NCI-H446 treated with DMSO at 0.1 percent for 48 hours (cell line): ENCODE data around the gene MAP2K6.
A peak's percentile ranks its signal among the peaks of the same experiment; 100 is the strongest.

Experiments used
- DNase-seq: peaks from one replicate; lab custom pipeline; 2025; lab: John Stamatoyannopoulos, UW

The MAP2K6 gene

DNA sequence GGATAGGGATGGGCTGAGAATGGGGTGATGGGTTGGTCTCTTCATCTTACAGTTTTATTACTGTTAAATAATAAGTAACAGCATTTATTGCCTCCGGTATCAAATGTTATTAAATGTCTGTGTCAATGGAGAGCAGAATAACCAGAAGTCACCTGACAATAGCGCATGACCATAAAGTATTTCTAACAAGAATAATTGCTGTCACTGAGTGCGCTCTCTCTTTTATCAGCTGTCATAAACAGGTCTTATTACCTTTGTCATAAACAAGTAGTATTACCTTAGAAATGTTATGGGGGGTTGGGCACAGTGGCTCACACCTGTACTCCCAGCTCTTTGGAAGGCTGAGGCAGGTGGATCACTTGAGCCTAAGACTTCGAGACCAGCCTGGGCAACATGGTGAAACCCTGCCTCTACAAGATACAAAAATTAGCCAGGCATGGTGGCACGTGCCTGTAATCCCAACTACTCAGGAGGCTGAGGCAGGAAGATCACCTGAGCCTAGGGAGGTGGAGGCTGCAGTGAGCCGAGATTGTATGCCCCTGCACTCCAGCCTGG is 120.6 kb downstream of the MAP2K6 start:
- no peak for DNase-seq

DNA sequence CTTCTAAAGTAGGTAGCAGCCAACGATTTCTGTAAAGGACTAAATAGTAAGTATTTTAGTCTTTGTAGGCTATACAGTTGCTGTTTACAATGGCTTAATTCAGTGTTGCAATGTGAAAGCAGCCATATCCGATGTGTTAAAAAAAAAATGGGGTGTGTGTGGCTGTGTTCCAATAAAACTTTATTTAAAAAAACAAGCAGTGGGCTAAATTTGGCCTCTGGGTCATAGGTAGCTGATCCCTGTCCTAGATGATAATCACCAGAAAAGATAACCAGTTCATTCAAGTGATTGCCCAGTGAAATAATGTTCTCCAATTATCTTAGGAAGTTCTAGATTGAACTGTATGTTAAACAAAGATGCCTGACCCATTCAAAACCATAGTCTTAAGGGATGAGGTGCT is 124.3 kb downstream of the MAP2K6 start:
- no peak for DNase-seq

DNA sequence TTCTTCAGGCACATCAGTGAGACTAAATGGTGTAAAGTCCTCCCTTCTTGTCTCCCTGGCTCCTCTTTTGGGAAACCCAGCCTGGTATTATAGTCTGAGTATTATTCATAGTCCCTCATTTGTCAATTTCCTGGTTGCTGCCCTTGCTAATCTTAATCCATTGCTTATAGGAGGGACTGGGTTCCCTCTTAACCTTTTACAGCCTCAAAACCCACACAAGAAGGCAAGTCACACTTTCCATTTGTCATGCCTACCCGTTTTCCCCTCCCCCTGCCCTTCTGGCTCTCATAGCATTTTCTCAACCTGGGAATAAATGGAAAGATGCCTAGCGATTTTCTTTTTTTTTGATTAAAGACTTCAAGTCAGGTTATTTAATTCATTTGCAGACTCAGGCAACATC is 124.8 kb downstream of the MAP2K6 start:
- DNase-seq, result no peak

DNA sequence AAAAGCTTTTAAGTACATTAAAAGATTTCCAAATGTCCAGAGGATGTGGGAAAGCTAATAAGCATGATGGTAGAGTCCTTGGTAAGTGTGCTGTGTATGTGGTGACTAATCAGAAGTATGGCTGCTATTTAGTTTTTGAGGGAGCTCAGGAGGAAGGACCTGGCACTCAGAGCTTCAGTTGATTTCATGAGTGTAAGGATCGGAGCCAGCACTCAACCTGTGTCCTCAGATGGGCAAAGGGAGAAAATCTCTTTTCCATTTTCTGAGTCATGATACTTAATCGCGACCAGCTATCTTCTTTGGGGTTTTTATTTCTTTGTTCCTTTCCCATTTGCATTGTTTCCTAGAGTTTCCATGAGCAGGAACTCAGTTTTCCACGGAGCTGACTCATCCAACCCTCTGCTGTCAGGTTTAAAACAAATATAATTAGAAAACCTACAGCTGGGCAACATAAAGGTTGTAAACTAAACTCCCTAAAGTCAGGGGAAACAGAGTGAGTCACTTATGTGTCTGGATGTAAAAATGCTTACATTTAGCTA is 125.4 kb downstream of the MAP2K6 start:
- no peak for DNase-seq

DNA sequence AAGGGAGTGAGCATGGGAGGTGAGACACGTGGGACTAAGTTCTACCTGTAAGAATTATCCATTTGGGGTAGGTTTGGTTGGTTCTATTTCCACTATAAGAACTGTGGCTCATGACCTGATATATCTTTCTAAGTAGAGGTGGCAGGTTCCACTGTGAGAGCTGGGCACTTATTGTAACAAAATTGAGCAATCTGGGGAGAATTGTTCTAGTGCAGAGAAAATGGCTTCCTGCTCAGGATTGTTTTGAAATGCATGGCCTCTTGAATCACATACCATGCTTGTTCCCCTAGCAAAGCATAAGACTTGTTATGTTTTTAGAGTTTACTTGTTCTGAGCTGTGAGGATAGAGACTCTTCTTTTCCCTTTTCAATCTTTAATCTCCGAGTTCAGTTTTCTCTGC is 125.9 kb downstream of the MAP2K6 start:
- DNase-seq, result no peak

DNA sequence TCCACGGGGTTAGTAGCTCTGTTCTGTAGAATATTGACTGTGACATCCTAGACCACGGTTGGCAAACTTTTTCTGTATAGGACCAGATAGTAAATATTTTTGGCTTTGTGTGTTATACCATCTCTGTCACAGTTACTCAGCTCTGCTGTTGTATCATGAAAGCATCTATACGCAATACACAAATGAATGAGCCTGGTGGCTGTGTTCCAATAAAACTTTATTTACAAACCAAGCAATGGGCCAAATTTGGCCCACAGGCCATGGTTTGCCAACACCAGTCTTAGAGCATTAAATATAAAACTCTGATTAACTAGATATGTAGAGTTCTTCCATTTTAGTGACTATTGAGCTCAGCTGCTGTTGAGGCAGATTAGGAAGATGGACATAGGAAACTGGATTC is 132.7 kb downstream of the MAP2K6 start:
- DNase-seq, result no peak

DNA sequence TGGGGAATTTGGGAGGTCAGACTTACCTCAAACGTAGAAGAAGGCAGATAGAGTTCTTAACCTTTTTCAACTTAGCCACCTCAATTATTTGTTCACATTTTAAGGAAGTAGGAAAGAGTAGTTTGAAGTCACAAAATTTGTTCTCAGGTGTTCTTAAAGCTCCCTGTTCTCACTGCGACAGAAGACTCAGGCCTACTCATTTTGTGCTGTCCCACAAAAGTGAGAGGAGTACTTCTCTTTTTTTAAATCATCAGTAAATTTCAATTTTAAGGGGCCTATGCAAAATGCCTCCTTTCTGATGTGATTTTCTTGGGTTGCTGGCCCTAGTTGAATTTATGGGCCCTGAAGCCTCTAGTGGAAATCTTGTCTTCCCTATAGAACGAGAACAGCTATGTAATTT is 133.4 kb downstream of the MAP2K6 start:
- no peak for DNase-seq

DNA sequence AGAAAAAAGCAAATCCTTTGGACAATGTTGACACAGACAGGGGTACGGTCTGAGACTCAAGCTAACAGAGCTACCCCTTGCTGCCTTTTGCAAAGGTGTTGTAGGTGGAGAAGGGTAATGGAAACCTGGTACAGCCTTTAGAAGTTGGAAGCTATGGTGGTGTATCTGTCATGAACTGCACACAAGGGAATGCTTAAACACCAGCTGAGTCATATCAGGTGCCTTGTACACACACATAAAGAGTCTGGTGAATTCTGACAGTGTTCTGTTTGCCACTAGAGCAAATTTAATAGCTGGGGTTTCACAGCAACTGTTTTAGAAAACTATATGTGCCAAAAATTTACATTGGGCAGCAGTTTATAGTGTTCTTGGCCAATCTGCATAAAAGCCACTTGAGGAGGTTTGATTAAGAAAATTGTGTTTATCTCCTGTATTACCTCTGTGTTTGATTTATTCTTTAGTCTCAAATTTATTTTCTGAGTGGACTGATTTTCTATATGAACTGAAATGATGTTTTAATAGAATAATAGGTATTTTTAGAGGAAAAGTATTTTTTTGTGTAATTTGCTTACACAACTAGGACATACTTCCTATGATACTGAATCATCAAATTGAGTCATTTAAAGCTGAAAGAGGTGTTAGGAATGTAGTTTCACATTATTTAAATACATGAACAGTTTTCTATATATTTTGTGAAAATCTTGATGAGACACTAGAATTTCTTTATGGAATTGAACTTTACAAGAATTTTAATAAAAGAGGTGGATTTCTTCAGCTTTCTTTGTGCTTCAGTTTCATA is 136.9 kb downstream of the MAP2K6 start:
- DNase-seq, result no peak

DNA sequence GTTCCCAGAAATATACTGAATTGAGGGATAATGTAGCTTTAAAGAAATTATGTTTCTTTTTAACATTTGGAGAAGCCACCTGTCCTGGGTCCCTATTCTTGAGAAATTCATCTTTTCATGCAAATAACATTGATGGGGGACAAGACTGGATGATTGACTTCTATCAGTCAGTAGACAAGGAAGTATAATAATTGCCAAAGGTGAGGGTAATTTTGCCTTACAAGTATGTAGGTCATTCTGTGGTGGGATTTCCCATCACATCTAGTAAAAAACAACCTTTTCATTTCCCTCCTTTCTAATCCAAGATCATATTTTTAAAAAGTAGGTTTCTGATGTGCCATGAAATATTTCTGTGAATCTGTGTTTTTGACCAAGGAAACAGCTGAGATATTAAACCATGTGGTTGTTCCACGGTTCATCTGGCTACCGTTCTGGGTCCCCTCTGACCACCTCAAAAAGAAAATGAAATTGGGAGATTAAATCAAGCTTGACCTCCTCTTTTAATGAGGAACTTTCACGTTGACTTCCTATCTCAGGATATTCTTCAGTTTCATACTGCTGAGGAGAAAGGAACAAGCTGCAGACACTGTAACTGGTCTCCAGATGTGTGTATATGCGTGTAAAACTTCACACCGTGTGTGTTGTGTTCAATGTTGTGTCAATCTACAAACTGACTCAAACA is 138.6 kb downstream of the MAP2K6 start:
- DNase-seq, result no peak

DNA sequence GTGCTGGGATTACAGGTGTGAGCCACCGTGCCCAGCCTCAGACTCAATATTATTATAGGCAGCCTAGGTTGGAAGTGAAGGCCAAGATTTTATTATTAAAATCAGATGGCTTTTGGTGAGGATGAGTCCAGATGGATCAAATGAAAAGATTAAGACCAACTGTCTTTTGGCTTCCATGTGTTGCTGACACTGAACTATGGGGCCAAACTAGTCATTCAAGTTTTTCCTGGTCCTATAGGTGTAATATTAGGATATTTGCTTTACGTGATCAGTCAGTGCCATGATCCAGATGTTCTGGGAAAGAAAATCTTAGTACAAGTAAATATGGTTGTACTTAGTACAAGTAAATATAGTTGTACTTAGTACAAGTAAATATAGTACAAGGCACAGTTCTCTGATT is 140.6 kb downstream of the MAP2K6 start:
- DNase-seq, result no peak

DNA sequence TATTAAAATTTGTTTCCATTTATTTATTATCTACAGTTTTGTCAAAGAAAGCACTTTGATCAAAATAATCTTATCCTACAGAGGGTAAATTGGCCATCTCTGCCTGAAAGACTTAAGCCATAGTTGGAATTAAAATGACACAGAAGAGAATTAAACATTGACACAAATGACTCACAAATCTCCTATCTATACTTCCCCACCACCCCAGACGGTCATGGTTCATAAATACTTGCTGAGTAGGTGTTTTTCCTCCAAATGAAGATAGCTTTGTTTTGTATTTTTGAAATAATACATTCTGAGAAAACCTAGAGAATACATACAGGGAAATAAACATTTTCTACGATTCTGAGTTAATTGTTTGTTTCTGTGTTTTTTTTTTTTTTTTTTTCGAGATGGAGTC is 142.8 kb downstream of the MAP2K6 start:
- no peak for DNase-seq

DNA sequence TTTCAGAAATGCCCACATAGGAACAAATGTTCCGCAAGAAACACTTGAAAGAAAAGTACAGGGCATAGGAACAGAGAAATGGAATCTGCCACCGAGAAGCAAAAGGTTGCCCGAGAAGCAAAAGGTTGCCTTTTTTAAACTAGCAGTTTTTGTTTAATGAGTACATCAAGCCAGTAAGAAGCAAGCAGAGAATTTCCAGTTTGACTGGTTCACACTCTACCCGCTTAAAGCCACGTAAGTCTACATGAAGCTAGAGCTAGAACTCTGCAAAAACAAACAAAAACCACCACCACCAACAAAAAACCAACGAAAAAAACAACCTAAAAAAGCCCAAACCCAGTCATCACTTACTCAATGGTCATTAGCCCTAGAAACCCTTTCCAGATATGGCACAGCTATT is 144.3 kb downstream of the MAP2K6 start:
- no peak for DNase-seq

DNA sequence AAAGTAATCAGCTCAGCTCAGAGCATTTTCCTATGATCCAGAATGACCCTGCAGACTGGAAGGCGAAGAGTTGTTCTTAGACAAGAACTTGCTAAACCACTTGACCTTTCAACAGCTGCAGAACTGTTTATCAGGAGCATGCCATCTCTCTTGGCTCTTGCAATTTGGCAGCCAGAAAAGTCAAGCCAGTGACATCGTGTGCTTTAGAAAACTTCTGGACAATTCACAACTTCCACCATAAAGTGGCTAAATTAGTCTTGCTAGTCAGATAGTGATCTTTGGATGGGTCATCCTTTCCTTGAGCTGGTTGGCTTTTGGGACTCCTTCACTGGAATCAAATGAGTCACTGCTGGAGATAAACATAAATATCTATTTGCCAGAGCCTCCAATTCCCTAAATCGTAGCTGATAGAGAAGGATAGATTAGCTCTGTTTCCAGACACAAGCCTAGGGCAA is 146.5 kb downstream of the MAP2K6 start:
- DNase-seq, result no peak

DNA sequence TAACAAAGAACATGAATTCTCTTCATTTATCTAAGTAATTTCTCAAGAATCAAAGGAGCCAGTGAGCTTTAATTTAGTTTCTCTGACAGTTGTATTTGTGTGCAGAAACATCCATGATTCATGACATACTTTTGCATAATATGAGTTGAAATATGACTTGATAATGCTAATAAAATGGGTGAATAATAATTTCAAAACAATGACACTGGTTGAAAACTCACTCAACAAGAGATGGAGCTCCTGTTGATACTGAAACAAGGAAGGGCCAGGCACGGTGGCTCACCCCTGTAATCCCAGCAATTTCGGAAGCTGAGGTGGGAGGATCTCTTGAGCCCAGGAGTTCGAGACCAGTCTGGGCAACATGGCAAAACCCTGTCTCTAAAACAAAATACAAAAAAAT is 147.0 kb downstream of the MAP2K6 start:
- no peak for DNase-seq

DNA sequence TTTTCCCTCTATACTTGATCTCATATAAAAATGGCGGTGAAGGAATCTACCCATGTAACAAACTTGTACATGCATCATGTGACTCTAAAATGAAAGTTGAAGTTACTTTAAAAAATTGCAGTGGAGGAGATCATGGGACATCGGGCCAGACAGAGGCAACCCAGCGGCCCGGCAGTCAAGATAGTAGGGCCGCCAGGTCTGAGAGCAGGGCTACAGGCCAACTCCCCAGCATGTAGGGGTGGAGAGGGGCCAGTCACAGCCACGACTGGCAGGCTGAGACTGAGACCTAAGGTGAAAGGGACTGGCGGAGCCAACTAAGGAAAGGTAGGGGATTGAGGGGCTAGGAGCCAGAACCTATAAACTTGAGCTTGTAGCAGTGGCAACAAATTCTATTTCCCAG is 150.9 kb downstream of the MAP2K6 start:
- DNase-seq, result no peak

DNA sequence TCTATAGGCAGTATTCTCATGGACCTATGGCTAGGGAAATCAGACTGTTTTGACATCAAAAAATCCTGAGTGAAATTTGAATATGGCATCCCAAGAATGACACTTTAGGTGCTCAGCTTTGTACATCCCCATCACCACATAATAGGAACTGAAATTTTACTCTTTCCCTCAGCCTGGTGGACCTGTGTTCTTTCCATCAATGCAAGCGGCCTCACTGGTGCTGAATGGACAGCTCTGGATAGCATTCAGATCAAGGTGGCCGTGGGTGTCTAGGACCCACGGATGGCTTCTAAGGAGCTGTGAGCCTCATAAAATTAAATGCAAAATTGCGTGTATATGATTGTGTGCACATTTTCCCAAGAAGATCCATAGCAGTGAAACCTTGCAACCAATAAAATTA is 152.6 kb downstream of the MAP2K6 start:
- no peak for DNase-seq

DNA sequence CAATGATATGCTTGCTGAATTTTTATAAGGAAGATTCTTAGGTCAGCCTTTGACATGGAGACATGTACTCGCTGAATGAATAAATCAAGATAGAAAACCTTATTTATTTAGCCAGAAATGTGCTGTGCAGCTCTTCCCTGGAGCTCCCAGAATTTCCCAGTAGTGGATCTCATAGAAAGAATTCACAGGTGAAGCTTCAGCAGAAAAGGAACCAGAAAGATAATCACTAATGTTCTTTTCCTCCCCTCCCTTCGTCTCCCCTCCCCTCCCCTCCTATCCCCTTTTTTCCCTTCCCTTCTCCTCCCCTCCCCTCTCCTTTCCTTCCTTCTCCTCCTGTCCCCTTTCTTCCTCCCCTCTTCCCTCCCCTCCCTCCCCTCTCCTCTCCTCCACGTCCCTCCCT is 158.2 kb downstream of the MAP2K6 start:
- DNase-seq, result no peak

DNA sequence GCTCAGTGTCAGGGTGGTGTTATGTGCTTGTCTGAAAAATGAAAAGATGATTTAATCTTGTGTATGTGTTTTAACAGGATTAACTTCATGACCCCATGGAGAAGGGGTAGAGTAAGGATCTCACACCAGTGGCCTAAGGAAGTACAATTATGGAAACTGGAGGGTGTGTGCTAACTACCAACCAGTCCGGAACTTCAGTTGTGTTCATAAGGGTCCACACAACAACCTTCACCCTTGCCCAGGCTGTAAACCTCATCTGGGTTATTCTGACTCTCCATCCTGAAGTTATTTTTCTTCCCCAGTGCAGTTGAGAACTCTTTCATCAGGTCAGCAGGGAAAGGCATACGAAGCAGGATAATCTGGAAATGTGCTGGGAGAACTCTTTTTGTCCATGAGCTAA is 158.9 kb downstream of the MAP2K6 start:
- DNase-seq, result no peak

DNA sequence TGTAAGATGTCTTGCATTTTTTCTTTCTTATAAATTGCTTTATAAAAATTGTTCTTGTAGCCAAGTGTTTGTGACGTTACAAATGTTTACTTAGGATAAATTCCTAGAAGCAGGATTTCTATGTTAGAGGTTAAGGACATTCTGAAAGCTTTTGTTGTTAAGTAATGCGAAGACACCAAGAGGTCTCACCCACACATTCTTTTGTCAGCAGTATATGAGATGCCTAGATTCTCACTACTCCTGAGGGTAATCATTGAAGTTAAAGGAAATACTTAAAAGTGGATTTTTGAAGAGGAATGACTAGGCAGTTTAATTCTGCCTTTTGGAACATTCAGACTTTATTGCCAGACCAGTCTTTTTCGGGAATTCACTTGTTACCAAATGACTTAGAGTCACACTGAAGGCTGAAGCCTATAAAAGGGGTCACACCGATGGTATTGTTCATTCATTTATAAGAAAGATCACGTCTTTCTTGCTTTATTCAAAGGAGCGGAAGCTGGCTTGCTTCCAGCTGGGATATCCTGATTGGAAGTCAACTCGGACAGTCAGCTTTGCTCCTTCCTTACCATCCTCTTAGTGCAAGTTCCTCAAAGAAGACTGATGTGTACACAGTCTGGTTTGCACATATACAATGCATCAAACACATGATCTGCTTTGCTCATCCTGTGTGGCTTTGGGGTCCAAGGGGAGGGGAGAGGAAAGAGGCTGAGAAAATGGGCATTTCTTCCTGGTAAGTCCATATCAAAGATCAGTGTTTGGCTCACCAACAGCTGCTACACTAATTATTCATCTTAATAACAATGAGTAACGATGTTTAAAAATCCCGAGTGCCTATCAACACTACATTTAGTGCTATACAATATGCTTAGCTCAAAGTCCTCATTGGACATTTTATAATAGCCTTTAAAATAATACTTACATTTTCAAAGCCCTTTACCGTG is 160.0 kb downstream of the MAP2K6 start:
- no peak for DNase-seq

DNA sequence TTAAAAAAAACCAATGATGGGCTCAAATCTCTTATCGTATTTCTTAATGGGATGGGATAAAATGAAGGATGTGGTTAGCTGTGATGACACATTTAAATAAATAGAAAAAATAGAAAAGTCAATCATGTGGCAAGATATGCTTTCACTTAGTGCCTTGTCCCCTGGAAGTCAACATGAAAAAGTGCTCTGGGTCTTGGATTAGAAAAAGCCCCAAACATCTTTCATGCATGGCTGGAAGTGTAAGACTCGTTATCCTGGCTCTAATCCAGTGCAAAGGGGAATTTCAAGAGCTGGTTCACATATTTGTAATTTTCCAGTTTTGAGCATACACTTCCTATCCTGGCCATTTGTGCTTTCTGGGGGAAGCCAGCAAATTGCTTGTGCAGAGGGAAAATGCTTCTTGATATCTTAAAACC is 160.9 kb downstream of the MAP2K6 start:
- DNase-seq, result peak; percentile 73

DNA sequence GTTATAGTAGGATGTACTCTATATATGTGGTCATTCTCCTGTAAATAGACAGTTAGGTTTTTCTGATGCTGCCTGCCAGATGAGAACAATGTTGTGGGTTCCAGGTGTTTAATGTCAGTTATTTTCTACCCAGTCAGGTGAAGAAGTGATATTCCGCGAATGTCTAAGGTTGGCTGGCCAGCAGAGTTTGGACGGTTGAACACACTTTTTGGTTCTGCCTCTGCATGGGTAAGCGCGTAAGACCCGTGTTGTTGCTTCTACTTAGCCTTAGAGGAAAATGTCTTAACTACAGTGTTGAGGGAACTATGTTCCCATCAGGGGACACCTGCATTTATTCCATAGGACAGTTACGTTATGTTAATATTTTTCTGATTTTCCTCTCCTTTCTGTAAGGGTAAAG is 162.6 kb downstream of the MAP2K6 start:
- DNase-seq, result no peak

DNA sequence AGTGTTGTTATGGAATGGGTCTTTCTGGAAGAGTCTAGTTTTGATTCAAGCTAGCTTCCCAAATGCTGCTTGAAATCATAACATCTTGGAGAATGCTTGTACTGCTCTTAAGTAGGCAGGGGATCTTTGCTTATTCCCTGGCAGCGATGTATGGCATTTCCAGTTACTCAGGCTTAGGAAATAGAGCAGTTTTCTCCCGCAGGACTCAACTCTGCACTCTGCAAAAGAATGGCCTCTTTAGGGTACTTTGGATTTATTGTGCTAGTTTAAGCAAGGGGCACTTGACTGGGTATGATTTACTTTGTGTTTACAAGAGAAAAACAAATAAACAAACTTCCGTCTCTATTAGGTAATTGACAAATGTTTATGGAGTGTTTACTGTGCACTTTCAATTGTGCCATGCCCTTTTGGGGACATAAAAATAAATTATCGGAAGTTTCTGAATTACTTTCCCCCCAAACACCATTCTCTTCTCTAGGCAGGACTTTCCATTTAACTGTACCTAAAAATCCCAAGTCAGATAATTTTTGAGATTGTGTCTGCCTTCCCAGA is 164.0 kb downstream of the MAP2K6 start:
- DNase-seq, result no peak
